ENCODE results near the gene AGBL5.

Gene AGBL5

DNA sequence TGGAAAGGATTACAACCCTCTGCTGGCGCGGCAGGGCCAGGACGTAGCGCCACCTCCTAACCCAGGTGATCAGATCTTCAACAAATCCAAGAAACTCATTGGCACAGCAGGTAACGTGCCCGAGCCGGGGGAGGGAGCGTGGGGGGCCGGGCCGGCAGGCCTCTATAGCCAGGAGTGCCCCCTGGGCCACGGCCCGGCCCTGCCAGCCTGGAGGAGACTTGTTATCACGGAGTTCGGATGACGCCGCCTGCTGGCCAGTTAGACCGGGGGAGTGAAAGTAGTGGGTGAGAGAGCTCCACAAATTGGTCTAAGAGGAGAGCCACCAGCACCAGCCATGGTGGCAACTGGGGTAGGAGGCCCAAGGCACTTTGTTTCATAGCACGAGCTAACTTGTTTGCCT is 27.3 kb upstream of the AGBL5 start:
- no peak for DNase-seq

GRCh38 chr2:27024812-27025211 is 26.7 kb upstream of the AGBL5 start:
- DNase-seq = no peak

- no peak for DNase-seq
Observed at GRCh38 chr2:27025281-27025800, 26.1 kb upstream of the AGBL5 start.

DNA sequence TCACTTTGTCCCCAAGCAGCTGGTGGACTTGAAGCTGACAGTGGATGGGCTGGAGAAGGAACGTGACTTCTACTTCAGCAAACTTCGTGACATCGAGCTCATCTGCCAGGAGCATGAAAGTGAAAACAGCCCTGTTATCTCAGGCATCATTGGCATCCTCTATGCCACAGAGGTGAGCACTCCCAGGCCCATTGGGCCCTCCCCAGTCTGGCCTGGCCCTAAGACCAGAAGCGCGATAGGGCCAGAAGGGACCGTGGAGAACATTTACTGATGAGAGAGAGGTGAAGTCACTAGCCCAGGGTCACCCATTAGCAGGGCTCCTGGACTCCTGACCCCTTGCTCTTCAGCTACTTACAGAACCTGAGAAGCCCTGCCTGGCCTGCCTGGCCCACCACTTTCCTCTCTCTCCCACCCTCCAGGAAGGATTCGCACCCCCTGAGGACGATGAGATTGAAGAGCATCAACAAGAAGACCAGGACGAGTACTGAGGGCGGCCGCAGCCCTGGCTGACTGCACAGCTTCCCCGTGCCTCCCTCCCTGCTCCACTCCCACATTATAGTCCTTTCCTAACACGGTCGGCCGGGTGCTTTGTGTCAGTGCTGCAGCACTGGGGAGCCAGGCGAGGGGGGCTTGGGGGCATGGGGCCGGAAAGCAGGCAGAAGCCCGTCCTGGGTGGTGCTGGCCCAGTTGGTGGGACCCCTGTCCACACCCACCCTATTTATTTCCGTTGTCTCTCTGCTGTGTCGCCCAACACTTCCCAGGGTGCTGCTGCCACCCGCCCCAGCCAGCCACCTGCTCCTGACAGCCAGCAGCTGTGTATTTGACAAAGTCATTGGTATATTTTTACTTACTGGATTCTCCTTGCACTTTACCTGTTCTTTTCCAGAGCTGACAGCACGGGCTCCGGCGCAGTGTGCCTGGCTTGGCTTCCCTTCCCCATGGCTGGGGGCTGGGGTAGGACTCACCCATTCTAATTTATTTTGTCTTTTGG is 25.3 kb upstream of the AGBL5 start:
- no peak for DNase-seq

- no peak for DNase-seq
Observed at GRCh38 chr2:27027211-27027651, 24.2 kb upstream of the AGBL5 start.

- no peak for DNase-seq
Observed at GRCh38 chr2:27029051-27029450, 22.4 kb upstream of the AGBL5 start.

GRCh38 chr2:27032495-27033252 is 18.8 kb upstream of the AGBL5 start, which contains the start of gene TMEM214:
TSS of gene TMEM214 (plus strand) at chr2:27032965. CDS start at chr2:27033016, 51 bp downstream.
- DNase-seq = peak; percentile 77

GRCh38 chr2:27033253-27033852 is 18.1 kb upstream of the AGBL5 start:
- no peak for DNase-seq

- DNase-seq = no peak
Observed at GRCh38 chr2:27038012-27038411, 13.5 kb upstream of the AGBL5 start.

DNA sequence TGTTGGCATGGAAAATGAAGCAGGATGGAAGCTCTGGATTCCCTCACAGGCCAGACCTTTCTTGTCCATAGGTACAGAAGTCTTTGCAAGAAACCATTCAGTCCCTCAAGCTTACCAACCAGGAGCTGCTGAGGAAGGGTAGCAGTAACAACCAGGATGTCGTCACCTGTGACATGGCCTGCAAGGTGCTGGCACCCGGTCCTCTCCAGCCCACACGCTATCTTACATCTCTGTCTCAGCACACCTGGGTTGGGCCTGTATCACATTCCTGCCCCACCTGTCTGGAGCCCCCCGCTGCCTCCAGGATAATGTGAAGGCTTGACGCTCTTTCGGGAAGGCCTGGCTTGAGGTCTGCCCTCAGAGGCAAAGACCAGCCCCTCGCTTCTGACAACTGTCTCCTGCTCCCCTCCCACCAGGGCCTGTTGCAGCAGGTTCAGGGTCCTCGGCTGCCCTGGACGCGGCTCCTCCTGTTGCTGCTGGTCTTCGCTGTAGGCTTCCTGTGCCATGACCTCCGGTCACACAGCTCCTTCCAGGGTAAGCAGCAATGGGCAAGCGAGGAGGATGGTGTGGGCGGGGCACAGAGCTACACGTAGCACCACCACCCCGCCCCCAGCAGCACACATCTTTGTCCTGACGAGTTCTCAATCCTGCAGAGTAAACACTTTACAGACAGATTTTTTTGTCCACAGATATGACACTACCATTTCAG is 12.7 kb upstream of the AGBL5 start:
- DNase-seq = no peak

DNA sequence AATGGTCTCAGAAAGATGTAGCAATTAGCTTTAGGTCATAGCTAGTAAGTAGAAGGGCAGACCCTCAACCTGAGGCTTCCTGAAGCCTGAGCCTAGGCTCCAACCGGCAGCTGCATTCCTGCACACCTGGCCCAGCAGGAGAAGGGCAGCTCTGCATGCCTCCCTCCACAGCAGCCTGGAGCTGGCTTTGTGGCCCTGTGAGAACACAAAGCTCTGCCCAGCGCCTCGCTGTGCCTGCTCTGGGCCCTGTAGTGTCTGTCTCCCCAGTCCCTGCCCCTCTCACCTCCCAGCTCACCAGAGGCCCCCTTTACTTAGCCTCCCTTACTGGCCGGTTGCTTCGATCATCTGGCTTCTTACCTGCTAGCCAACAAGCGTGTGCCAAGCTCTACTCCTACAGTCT is 12.0 kb upstream of the AGBL5 start:
- no peak for DNase-seq

- no peak for DNase-seq
Observed at GRCh38 chr2:27039871-27040270, 11.6 kb upstream of the AGBL5 start.

DNA sequence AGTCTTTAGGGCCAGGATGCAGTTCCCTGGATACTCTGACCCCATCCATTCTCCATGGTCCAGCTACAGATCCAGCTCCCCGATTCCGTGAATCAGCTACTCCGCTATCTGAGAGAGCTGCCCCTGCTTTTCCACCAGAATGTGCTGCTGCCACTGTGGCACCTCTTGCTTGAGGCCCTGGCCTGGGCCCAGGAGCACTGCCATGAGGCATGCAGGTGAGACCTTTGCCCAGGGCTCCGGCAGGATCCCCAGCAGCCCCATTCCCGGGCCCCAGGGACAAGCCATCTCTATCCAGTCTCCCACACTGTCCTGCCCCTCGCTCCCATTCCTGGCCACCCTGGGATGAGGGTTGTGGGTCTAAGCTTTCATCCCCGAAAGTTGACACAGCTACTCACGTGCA is 11.2 kb upstream of the AGBL5 start:
- DNase-seq = no peak

GRCh38 chr2:27041752-27042151 is 9.7 kb upstream of the AGBL5 start:
- no peak for DNase-seq

- DNase-seq = no peak
Observed at GRCh38 chr2:27042159-27042661, 9.3 kb upstream of the AGBL5 start.

DNA sequence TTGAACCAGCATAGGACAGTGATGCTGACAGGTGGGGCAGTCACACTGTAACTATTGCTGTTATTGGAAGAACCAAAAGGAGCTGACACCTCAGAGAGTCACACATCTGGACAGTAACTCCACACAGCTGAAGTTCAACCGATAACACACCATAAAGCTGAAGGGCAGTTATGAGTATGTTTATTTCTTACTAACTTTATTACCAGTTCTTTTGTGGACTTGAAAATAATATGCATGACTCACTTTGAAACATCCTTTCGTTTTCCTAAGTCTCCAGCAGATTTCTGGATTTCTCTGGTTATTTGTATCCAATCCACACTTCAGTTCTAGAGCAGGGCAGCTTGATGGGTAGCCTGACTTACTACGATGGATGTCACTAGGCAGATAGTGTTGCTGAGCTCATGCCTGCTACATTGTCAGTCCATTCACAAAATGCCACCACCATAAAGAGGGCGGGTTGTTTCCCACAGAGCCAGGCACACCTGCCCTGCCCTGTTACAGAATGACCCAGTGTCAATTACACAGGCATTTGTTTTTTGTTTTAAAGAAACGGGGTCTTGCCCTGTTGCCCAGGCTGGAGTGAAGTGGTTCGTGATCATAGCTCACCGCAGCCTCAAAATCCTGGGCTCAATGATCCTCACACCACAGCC is 8.4 kb upstream of the AGBL5 start:
- no peak for DNase-seq

DNA sequence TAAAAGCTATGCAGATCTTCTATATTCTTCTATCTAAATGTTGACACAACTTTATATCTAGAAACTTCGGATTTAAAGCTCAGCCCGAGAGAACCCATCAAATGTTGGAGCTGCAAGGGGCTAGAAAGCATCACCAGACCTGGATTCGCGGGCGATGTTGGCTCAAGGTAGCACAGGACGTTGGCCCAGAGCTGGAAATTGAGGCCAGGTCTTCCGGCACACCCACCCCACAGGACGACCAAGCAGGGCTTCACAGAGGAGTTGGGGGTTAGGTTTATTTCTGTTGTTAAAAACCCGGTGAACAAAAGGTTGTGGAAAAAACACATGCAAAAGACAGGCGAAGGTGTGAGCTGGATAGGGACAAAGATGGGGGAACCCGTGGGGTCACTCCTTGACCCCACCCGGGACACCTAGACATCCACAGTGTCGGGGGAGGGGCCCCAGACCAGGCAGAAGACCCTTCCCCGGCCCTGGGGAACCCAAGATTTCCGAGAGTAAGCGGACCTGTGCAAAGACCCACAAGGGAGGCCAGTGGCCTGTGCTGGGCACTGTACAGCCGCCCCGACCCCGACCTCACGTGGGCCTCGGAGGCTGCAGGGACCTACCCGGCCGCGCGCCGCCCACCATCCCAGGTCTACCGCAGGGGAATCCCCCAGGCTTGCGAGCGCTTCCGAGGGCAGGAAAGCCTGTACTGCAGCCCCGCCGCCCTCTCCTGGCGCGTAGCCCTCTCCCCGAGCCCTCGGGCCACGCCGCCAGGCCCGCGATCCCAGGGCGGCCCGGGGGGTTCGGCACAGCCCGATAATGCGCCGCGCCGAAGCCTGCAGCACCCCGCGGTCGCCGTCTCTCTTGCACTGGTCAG is 1.8 kb upstream of the AGBL5 start:
- no peak for DNase-seq

DNA sequence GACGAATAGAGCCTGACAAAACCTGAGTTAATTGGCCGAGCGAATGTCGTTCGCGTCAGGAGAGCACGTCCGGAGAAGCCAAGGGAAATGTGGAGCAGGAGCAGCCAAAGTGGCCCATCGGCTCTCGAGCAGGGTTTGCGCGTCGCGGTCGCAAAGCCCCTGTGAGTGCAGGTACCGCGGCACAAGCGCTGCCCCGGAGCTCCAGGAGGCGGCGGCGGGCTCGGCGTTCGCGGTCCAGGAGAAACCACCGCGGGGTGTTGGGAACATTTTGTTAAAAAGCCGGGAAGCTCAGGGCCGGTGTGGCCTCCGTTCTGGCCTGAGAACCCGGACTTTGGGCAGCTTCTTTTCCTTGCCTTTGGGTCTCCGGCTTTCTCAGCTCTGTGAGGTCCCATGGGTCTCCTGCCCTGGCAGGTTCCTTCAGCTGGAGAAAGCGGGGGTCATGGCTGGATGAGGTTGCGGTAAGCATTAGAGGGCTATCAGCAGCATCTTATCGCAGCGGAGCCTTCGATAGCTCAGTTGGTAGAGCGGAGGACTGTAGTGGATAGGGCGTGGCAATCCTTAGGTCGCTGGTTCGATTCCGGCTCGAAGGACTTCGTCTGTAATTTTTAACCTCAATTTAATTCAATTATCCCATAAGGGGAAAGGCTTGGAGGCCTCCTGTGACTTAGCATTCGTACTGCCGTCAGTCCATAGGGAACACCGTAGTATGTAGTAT is 1.0 kb upstream of the AGBL5 start:
- peak; percentile 96 for DNase-seq

DNA sequence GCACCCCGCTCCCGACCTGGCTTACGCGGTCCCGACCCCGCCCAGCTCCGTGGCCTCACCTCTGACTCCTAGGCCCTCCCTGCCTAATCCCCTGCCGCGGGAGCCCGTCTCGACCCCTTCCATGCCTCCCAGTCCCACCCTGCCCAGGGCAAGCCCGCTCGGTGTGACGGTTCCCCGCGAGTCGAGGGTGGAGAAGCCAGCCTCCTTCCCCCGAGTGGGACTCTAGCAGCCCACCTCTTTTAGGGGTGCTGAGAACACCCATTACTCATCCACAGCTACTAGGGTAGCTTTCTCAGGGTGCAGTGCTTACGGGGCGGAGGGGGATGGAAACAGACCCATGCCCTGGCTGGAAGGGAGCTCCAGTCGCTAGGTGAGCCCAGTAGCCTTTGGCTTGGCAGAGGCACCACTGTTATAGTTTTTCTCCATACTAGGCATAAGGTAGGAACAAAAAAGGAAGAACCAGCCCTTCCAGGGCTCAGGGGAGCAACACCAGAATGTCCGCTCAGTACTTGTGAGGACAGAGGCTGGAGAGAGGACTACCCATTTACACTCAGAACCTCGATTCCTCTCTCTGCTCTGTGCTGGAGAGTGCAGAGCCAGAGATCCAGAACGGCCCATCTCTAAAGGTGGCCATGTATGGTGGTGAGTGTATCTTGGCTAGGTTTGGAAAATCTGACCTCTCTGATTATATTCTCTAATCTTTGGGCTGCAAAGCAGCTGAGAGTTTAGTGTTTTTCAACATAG is 606 bp downstream of the AGBL5 start:
- DNase-seq = no peak

Data from MV-4-11 (cell line).